Peyer's patch (tissue), 4 donors: ENCODE measurements around the gene KCNK1. TPM values are rescaled to one million over a fixed set of nuclear protein-coding genes. Genes with fewer than 3 reads are reported as not detected.
"Not testable (repeated sequence)": the region's sequence is repeated elsewhere in the genome, so short reads cannot be mapped to it uniquely, and the experiment has no call there.

Experiments used
- DNase-seq, 3 donors: peaks; one replicate each; pipeline ENCODE4 v3.0.0-alpha.2; 2017 to 2019
- H3K27ac ChIP-seq, 4 donors: fragments of 200-600 bp; sonication (generic); one replicate each; pipeline ENCODE4 v1.5.1; 2016 to 2019
- H3K27me3 ChIP-seq, 2 donors: fragments of 200-600 bp; sonication (generic); one replicate each; pipeline ENCODE4 v1.5.1; 2019
- H3K36me3 ChIP-seq, 3 donors: fragments of 200-600 bp; sonication (generic); one replicate each; pipeline ENCODE4 v1.5.1; 2016 to 2019
- H3K4me1 ChIP-seq, 4 donors: fragments of 200-600 bp; sonication (generic); one replicate each; pipeline ENCODE4 v1.5.1; 2016 to 2019
- H3K4me3 ChIP-seq, 4 donors: fragments of 200-600 bp; sonication (generic); 1 replicate in 3 of 4; 2 replicates in 1 of 4; pipeline ENCODE4 v1.5.1; 2016 to 2019; ENCODE audit warnings: mild to moderate bottlenecking in 1 of 4
- H3K9me3 ChIP-seq, 4 donors: fragments of 200-600 bp; sonication (generic); one replicate each; pipeline ENCODE4 v1.5.1; 2016 to 2019; ENCODE audit warnings: mild to moderate bottlenecking in 1 of 4
- CTCF ChIP-seq, 6 experiments: fragments of 450-650 bp in 4 of 6; fragments of 200-600 bp in 2 of 6; sonication (generic) in 1 of 6; IDR thresholded peaks; one replicate each; pipeline ENCODE4 v1.5.1; 2017 to 2019; ENCODE audit warnings: antibody characterized with exemption in 6 of 6, mild to moderate bottlenecking in 3 of 6, moderate library complexity in 1 of 6
- POLR2A ChIP-seq, 2 donors: fragments of 450-650 bp; IDR thresholded peaks; one replicate each; pipeline ENCODE4 v1.5.1; 2017; ENCODE audit warnings: antibody characterized with exemption in 2 of 2, mild to moderate bottlenecking in 2 of 2, moderate library complexity in 2 of 2
- total RNA-seq, 4 donors: library from RNA; depleted of rRNA; stranded (reverse); fragments of >200 nt; gene quantifications; one replicate each; pipeline ENCODE4 v1.1.0, GENCODE V29; 2016

KCNK1 gene
- total RNA-seq, 4 donors from 2014 or later, result 17.2 to 22.2 (median 17.2) TPM; not detected in 1

- DNase-seq, result peak in 2 of 3 donors; percentile 57 to 58
- Histone ChIP-seq H3K4me1 (peaks cover 0 to 5% (median 0%) of the 10 kb centered on the region in 4 donors), H3K9me3 (no peaks in the 10 kb centered on the region), H3K4me3 (peak overlapping the region; percentile 29 to 70 (median 56)), H3K27ac (peak overlapping the region in 3 of 4 donors; percentile 76 to 84 (median 78)), H3K36me3 (no peaks in the 10 kb centered on the region), H3K27me3 (no peaks in the 10 kb centered on the region)
- no peak for TF ChIP-seq CTCF (IDR thresholded peaks at IDR 0.05)
- no peak for TF ChIP-seq POLR2A (IDR thresholded peaks at IDR 0.05)
Measured at GRCh38 chr1:233614743-233615521, 1.0 kb downstream of the KCNK1 start.

- peak overlapping the region in 3 of 4 donors; percentile 46 to 70 (median 67) for H3K4me3 ChIP-seq
- H3K9me3 ChIP-seq, result no peaks in the 10 kb centered on the region
- H3K27ac ChIP-seq, result peak overlapping the region in 3 of 4 donors; percentile 76 to 84 (median 78)
- no peaks in the 10 kb centered on the region for H3K36me3 ChIP-seq
- H3K27me3 ChIP-seq, result no peaks in the 10 kb centered on the region
- DNase-seq, result no peak
- no peak for TF ChIP-seq POLR2A (IDR thresholded peaks at IDR 0.05)
- no peak for TF ChIP-seq CTCF (IDR thresholded peaks at IDR 0.05)
- peaks cover 0 to 5% (median 0%) of the 10 kb centered on the region in 4 donors for H3K4me1 ChIP-seq
Measured at GRCh38 chr1:233615571-233615970, 1.7 kb downstream of the KCNK1 start.

- Histone ChIP-seq H3K9me3 (no peaks in the 10 kb centered on the region), H3K36me3 (no peaks in the 10 kb centered on the region), H3K27ac (no peak overlapping the region), H3K4me3 (no peak overlapping the region), H3K27me3 (no peaks in the 10 kb centered on the region), H3K4me1 (peaks cover 0 to 5% (median 0%) of the 10 kb centered on the region in 4 donors)
- TF ChIP-seq CTCF (IDR thresholded peaks at IDR 0.05), result no peak
- TF ChIP-seq POLR2A (IDR thresholded peaks at IDR 0.05), result no peak
- DNase-seq, result no peak
Measured at GRCh38 chr1:233617025-233617424, 3.1 kb downstream of the KCNK1 start.

- not testable (repeated sequence) for H3K36me3 ChIP-seq, DNase-seq, H3K4me3 ChIP-seq, H3K27me3 ChIP-seq, H3K9me3 ChIP-seq, H3K27ac ChIP-seq
- H3K4me1 ChIP-seq, result peaks cover 0 to 13% (median 0%) of the 10 kb centered on the region in 4 donors
Measured at GRCh38 chr1:233619414-233619813, 5.5 kb downstream of the KCNK1 start.

GRCh38 chr1:233620065-233620464 is 6.2 kb downstream of the KCNK1 start:
- no peak for DNase-seq
- Histone ChIP-seq H3K4me3 (no peak overlapping the region), H3K36me3 (no peaks in the 10 kb centered on the region), H3K27me3 (no peaks in the 10 kb centered on the region), H3K4me1 (peaks cover 0 to 14% (median 0%) of the 10 kb centered on the region in 4 donors), H3K27ac (no peak overlapping the region), H3K9me3 (no peaks in the 10 kb centered on the region)
- TF ChIP-seq POLR2A (IDR thresholded peaks at IDR 0.05) (no peak), CTCF (IDR thresholded peaks at IDR 0.05) (no peak)

- no peaks in the 10 kb centered on the region for H3K27me3 ChIP-seq
- peak overlapping the region in 2 of 4 donors; percentile 3 to 22 for H3K27ac ChIP-seq
- TF ChIP-seq CTCF (IDR thresholded peaks at IDR 0.05) (no peak), POLR2A (IDR thresholded peaks at IDR 0.05) (no peak)
- H3K9me3 ChIP-seq, result no peaks in the 10 kb centered on the region
- no peaks in the 10 kb centered on the region for H3K36me3 ChIP-seq
- DNase-seq, result no peak
- H3K4me3 ChIP-seq, result no peak overlapping the region
- peaks cover 0 to 19% (median 0%) of the 10 kb centered on the region in 4 donors for H3K4me1 ChIP-seq
Measured at GRCh38 chr1:233621923-233622322, 8.0 kb downstream of the KCNK1 start.
